Measurements from ENCODE around the gene PITRM1.

GRCh38 chr10:3115685-3116084 lies 56.9 kb downstream of the PITRM1 start:
- TF ChIP-seq CTCF (IDR thresholded peaks at IDR 0.05; ENCODE audit: poor library complexity) = no peak
- no peak for TF ChIP-seq EZH2 (IDR thresholded peaks at IDR 0.05; ENCODE audit: borderline replicate concordance)
- no peak for TF ChIP-seq EZH2phosphoT487 (IDR thresholded peaks at IDR 0.05; ENCODE audit: low read depth, severe bottlenecking, unreplicated experiment)

Data from hepatocyte (in vitro differentiated cells).